ENCODE data around the gene ARVCF.
A peak's percentile ranks its signal among the peaks of the same experiment; 100 is the strongest.

ARVCF gene

GRCh38 chr22:20016734-20017621, at the start of gene ARVCF:
TSS of gene ARVCF (minus strand) at chr22:20016823. CDS start at chr22:19990794, 26,029 bp downstream.
- peak; percentile 84 to 88 for DNase-seq (ENCODE audit: low read depth in 2 of 2)

- DNase-seq (ENCODE audit: low read depth in 2 of 2) = no peak
Measured at GRCh38 chr22:20065896-20066616, 49.4 kb upstream of the ARVCF start.

GRCh38 chr22:20064545-20065262, 48.1 kb upstream of the ARVCF start:
- DNase-seq (ENCODE audit: low read depth in 2 of 2) = no peak

GRCh38 chr22:20064140-20064480, 47.5 kb upstream of the ARVCF start:
- DNase-seq (ENCODE audit: low read depth in 2 of 2) = no peak

- no peak for DNase-seq (ENCODE audit: low read depth in 2 of 2)
Measured at GRCh38 chr22:20063271-20064139, 46.9 kb upstream of the ARVCF start.

- no peak for DNase-seq (ENCODE audit: low read depth in 2 of 2)
Measured at GRCh38 chr22:20062766-20063083, 46.1 kb upstream of the ARVCF start.

GRCh38 chr22:20062043-20062765, 45.6 kb upstream of the ARVCF start:
- DNase-seq (ENCODE audit: low read depth in 2 of 2) = no peak

GRCh38 chr22:20061481-20061861, 44.8 kb upstream of the ARVCF start:
- DNase-seq (ENCODE audit: low read depth in 2 of 2) = no peak

- no peak for DNase-seq (ENCODE audit: low read depth in 2 of 2)
Measured at GRCh38 chr22:20060700-20061480, 44.3 kb upstream of the ARVCF start.

GRCh38 chr22:20058989-20059770, 42.6 kb upstream of the ARVCF start:
- no peak for DNase-seq (ENCODE audit: low read depth in 2 of 2)

GRCh38 chr22:20057596-20058268, 41.1 kb upstream of the ARVCF start:
- no peak for DNase-seq (ENCODE audit: low read depth in 2 of 2)

- DNase-seq (ENCODE audit: low read depth in 2 of 2) = no peak
Measured at GRCh38 chr22:20056696-20057386, 40.2 kb upstream of the ARVCF start.

- DNase-seq (ENCODE audit: low read depth in 2 of 2) = no peak
Measured at GRCh38 chr22:20056161-20056560, 39.5 kb upstream of the ARVCF start.

GRCh38 chr22:20055654-20056053, 39.0 kb upstream of the ARVCF start:
- no peak for DNase-seq (ENCODE audit: low read depth in 2 of 2)

GRCh38 chr22:20055144-20055543, 38.5 kb upstream of the ARVCF start:
- DNase-seq (ENCODE audit: low read depth in 2 of 2) = no peak

- no peak for DNase-seq (ENCODE audit: low read depth in 2 of 2)
Measured at GRCh38 chr22:20054485-20054884, 37.9 kb upstream of the ARVCF start.

- no peak for DNase-seq (ENCODE audit: low read depth in 2 of 2)
Measured at GRCh38 chr22:20054034-20054427, 37.4 kb upstream of the ARVCF start.

- DNase-seq (ENCODE audit: low read depth in 2 of 2) = no peak
Measured at GRCh38 chr22:20053407-20054033, 36.9 kb upstream of the ARVCF start.
